Suprapubic skin (tissue), 3 donors: Measurements from ENCODE around the gene HDDC3.

Experiments
- CTCF ChIP-seq, 2 donors: fragments of 200-600 bp in 1 of 2; fragments of 450-650 bp in 1 of 2; sonication (generic) in 1 of 2; IDR thresholded peaks; one replicate each; pipeline ENCODE4 v1.5.1; 2016 to 2019; ENCODE audit warnings: antibody characterized with exemption in 2 of 2, mild to moderate bottlenecking in 1 of 2, moderate library complexity in 1 of 2
- POLR2AphosphoS5 ChIP-seq, 3 donors: sonication (generic); formaldehyde crosslinking; IDR thresholded peaks; one replicate each; pipeline ENCODE4 v1.6.1; 2017; ENCODE audit warnings: antibody characterized with exemption in 3 of 3

- no peak for TF ChIP-seq CTCF (IDR thresholded peaks at IDR 0.05)
- no peak for TF ChIP-seq POLR2AphosphoS5 (IDR thresholded peaks at IDR 0.05)
Measured at GRCh38 chr15:90952901-90953677, 20.7 kb upstream of the HDDC3 start.
